Iris pigment epithelial cell (primary cell): ENCODE results near the gene COL24A1.
A peak's percentile ranks its signal among the peaks of the same experiment; 100 is the strongest.
"Not testable (repeated sequence)": the region's sequence is repeated elsewhere in the genome, so short reads cannot be mapped to it uniquely, and the experiment has no call there.

Experiments
- DNase-seq: peaks from one replicate; pipeline ENCODE4 v3.0.0-alpha.2; 2011; ENCODE audit warnings: low read depth

The COL24A1 gene

GRCh38 chr1:86072474-86072873, 84.1 kb downstream of the COL24A1 start:
- not testable (repeated sequence) for DNase-seq

GRCh38 chr1:86071870-86072269, 84.7 kb downstream of the COL24A1 start:
- not testable (repeated sequence) for DNase-seq

- peak; percentile 72 for DNase-seq
Measured at GRCh38 chr1:86069757-86070145, 86.8 kb downstream of the COL24A1 start.

- DNase-seq = peak; percentile 68
Measured at GRCh38 chr1:86068841-86069756, 87.5 kb downstream of the COL24A1 start.

- peak; percentile 27 for DNase-seq
Measured at GRCh38 chr1:86068271-86068721, 88.3 kb downstream of the COL24A1 start.

- DNase-seq = peak; percentile 18
Measured at GRCh38 chr1:86067626-86068025, 88.9 kb downstream of the COL24A1 start.

GRCh38 chr1:86064899-86065298, 91.7 kb downstream of the COL24A1 start:
- no peak for DNase-seq

- no peak for DNase-seq
Measured at GRCh38 chr1:86063721-86064120, 92.9 kb downstream of the COL24A1 start.

GRCh38 chr1:86062453-86062852, 94.1 kb downstream of the COL24A1 start:
- DNase-seq = peak; percentile 65

GRCh38 chr1:86061551-86061990, 95.0 kb downstream of the COL24A1 start:
- peak; percentile 25 for DNase-seq

GRCh38 chr1:86054396-86054795, 102.2 kb downstream of the COL24A1 start:
- DNase-seq = no peak

- DNase-seq = peak; percentile 17
Measured at GRCh38 chr1:86052948-86053698, 103.4 kb downstream of the COL24A1 start.

- no peak for DNase-seq
Measured at GRCh38 chr1:86035101-86035500, 121.5 kb downstream of the COL24A1 start.

GRCh38 chr1:86030180-86030579, 126.4 kb downstream of the COL24A1 start:
- DNase-seq = no peak

GRCh38 chr1:86018283-86018923, 138.2 kb downstream of the COL24A1 start:
- DNase-seq = peak; percentile 25

GRCh38 chr1:86016076-86016759, 140.4 kb downstream of the COL24A1 start:
- DNase-seq = peak; percentile 23

GRCh38 chr1:86015375-86015774, 141.2 kb downstream of the COL24A1 start:
- no peak for DNase-seq

GRCh38 chr1:86000601-86001000, 156.0 kb downstream of the COL24A1 start:
- no peak for DNase-seq

- DNase-seq = peak; percentile 33
Measured at GRCh38 chr1:85998105-85998855, 158.3 kb downstream of the COL24A1 start.

GRCh38 chr1:85992791-85993190, 163.8 kb downstream of the COL24A1 start:
- DNase-seq = peak; percentile 62

- no peak for DNase-seq
Measured at GRCh38 chr1:85991261-85991660, 165.3 kb downstream of the COL24A1 start.
